PC-3 (cell line): Measurements from ENCODE around the gene CEBPA. TPM values are rescaled to one million over a fixed set of nuclear protein-coding genes. Genes with fewer than 3 reads are reported as not detected.
A peak's percentile ranks its signal among the peaks of the same experiment; 100 is the strongest.

Experiments used
- ATAC-seq: fragments of 200-7000 bp; cut with Tn5 transposase; 2 replicates; pipeline ENCODE4 v1.9.1; 2020; ENCODE audit warnings: mild to moderate bottlenecking, moderate library complexity
- BruUV-seq: library from RNA; stranded (reverse); fragments of 400-500 nt; replicated peaks from 2 replicates; lab custom pipeline; 2021; lab: Mats Ljungman, UMichigan
- CTCF ChIA-PET: fragments of 300-600 bp; sonication (Branson Sonifier 250); formaldehyde crosslinking; loops from one replicate; lab custom pipeline; 2022; ENCODE audit warnings: antibody characterized with exemption; lab: Charles Lee
- POLR2A ChIA-PET: fragments of 300-600 bp; sonication (Branson Sonifier 250); formaldehyde crosslinking; loops from one replicate; lab custom pipeline; 2022; ENCODE audit warnings: antibody characterized with exemption; ENCODE audit not compliant: unreplicated experiment; lab: Charles Lee
- DNase-seq: peaks from one replicate; pipeline ENCODE4 v3.0.0-alpha.2; 2015
- H2AFZ ChIP-seq: fragments of 300-600 bp; sonication (generic); 2 replicates; pipeline ENCODE4 v1.6.0; 2016; ENCODE audit warnings: antibody characterized with exemption, low read length
- H3F3A ChIP-seq: fragments of 300-600 bp; sonication (generic); one replicate; pipeline ENCODE4 v1.6.0; 2017; ENCODE audit warnings: antibody characterized with exemption, low read length, control low read depth, mild to moderate bottlenecking; ENCODE audit not compliant: unreplicated experiment
- H3K27ac ChIP-seq: fragments of 300-600 bp; sonication (generic); 2 replicates; pipeline ENCODE4 v1.5.1; 2016; ENCODE audit warnings: mild to moderate bottlenecking, low read length
- H3K27me3 ChIP-seq: fragments of 300-600 bp; sonication (generic); 2 replicates; pipeline ENCODE4 v1.6.1; 2016; ENCODE audit warnings: low read length, mixed read lengths
- H3K36me3 ChIP-seq: fragments of 300-600 bp; sonication (generic); 2 replicates; pipeline ENCODE4 v1.6.1; 2016; ENCODE audit warnings: low read depth, mixed run types, low read length, mixed read lengths
- H3K4me1 ChIP-seq: fragments of 300-600 bp; sonication (generic); 2 replicates; pipeline ENCODE4 v1.5.1; 2016; ENCODE audit warnings: low read length; ENCODE audit not compliant: insufficient read depth
- H3K4me2 ChIP-seq: fragments of 300-600 bp; sonication (generic); 2 replicates; pipeline ENCODE4 v1.6.0; 2016; ENCODE audit warnings: low read length
- H3K4me3 ChIP-seq: fragments of 300-600 bp; sonication (generic); 2 replicates; pipeline ENCODE4 v1.5.1; 2016; ENCODE audit warnings: mild to moderate bottlenecking, low read length, mixed read lengths
- H3K79me2 ChIP-seq: fragments of 300-600 bp; sonication (generic); 2 replicates; pipeline ENCODE4 v1.6.1; 2017; ENCODE audit warnings: low read length, mixed read lengths
- H3K9ac ChIP-seq: fragments of 300-600 bp; sonication (generic); 2 replicates; pipeline ENCODE4 v1.6.0; 2016; ENCODE audit warnings: mild to moderate bottlenecking, low read length
- H3K9me2 ChIP-seq: fragments of 300-600 bp; sonication (generic); replicated peaks from 2 replicates; pipeline ENCODE4 v1.6.1; 2016; ENCODE audit warnings: mixed run types, low read length, mixed read lengths
- H3K9me3 ChIP-seq: fragments of 300-600 bp; sonication (generic); 2 replicates; pipeline ENCODE4 v1.6.1; 2016; ENCODE audit warnings: low read length, mixed read lengths
- H4K20me1 ChIP-seq: fragments of 300-600 bp; sonication (generic); 2 replicates; pipeline ENCODE4 v1.6.1; 2016; ENCODE audit warnings: low read length, mixed read lengths
- EZH2 ChIP-seq: fragments of 300-600 bp; sonication (generic); IDR thresholded peaks from one replicate; pipeline ENCODE4 v1.6.1; 2017; ENCODE audit warnings: antibody characterized with exemption, mild to moderate bottlenecking, low read length; ENCODE audit not compliant: unreplicated experiment
- EZH2phosphoT487 ChIP-seq: fragments of 300-600 bp; sonication (generic); IDR thresholded peaks from 2 replicates; pipeline ENCODE4 v1.6.1; 2018; ENCODE audit warnings: mild to moderate bottlenecking, antibody characterized with exemption, low read length, borderline replicate concordance
- intact Hi-C: fragments of 100-400 bp; cut with micrococcal nuclease; formaldehyde crosslinking; loops from 2 replicates; pipeline ENCODE4 v1.9.0; 2023
- total RNA-seq: library from RNA; depleted of rRNA; stranded (reverse); fragments of >200 nt; gene quantifications from 2 replicates; pipeline ENCODE4 v1.2.3, GENCODE V29; 2014
- TF ChIP-seq, protein P1 (sequence below): fragments of 300-600 bp; sonication (generic); conservative IDR thresholded peaks from 2 replicates; pipeline ENCODE4 v1.5.1; 2017; ENCODE audit warnings: antibody characterized with exemption, low read depth, mild to moderate bottlenecking, low read length

The CEBPA gene
- total RNA-seq, 1 experiment from 2014 or later = 2.9 TPM

- ChIA-PET POLR2A (no interaction called here), CTCF (interaction anchor here (0.6 kb wide), 1 partner anchor 210 kb away, joined by 12 read pairs; no protein-coding TSS in a partner anchor)
- Histone ChIP-seq H3K9ac (no peak overlapping the region), H3K27me3 (peaks cover 25% of the 10 kb centered on the region), H3F3A (no peaks in the 10 kb centered on the region), H2AFZ (no peak overlapping the region), H3K9me3 (no peaks in the 10 kb centered on the region), H3K79me2 (no peaks in the 10 kb centered on the region), H3K4me3 (no peak overlapping the region), H3K4me2 (no peak overlapping the region), H4K20me1 (no peaks in the 10 kb centered on the region), H3K4me1 (peaks cover 5% of the 10 kb centered on the region), H3K36me3 (no peaks in the 10 kb centered on the region), H3K9me2 (no peaks in the 10 kb centered on the region), H3K27ac (no peak overlapping the region)
- BruUV-seq = no TSS peak
- TF ChIP-seq EZH2 (no peak), EZH2phosphoT487 (no peak)
- TF ChIP-seq, protein P1, sequence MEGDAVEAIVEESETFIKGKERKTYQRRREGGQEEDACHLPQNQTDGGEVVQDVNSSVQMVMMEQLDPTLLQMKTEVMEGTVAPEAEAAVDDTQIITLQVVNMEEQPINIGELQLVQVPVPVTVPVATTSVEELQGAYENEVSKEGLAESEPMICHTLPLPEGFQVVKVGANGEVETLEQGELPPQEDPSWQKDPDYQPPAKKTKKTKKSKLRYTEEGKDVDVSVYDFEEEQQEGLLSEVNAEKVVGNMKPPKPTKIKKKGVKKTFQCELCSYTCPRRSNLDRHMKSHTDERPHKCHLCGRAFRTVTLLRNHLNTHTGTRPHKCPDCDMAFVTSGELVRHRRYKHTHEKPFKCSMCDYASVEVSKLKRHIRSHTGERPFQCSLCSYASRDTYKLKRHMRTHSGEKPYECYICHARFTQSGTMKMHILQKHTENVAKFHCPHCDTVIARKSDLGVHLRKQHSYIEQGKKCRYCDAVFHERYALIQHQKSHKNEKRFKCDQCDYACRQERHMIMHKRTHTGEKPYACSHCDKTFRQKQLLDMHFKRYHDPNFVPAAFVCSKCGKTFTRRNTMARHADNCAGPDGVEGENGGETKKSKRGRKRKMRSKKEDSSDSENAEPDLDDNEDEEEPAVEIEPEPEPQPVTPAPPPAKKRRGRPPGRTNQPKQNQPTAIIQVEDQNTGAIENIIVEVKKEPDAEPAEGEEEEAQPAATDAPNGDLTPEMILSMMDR = no peak
- intact Hi-C loops = no loop called here
- ATAC-seq = no peak
- no peak for DNase-seq
Measured at GRCh38 chr19:33340991-33341390, 38.7 kb upstream of the CEBPA start.

- Histone ChIP-seq H3F3A (no peaks in the 10 kb centered on the region), H2AFZ (0 out of 2 replicates have a peak overlapping the region, but pooled peaks have one; percentile 24), H3K9me2 (no peaks in the 10 kb centered on the region), H3K4me3 (no peak overlapping the region), H3K79me2 (no peaks in the 10 kb centered on the region), H3K36me3 (no peaks in the 10 kb centered on the region), H3K4me2 (no peak overlapping the region; the same call in 1 of the 2 replicates), H3K9ac (no peak overlapping the region), H4K20me1 (no peaks in the 10 kb centered on the region), H3K27ac (peak overlapping the region; percentile 41), H3K27me3 (peaks cover 10% of the 10 kb centered on the region), H3K9me3 (no peaks in the 10 kb centered on the region), H3K4me1 (peaks cover 5% of the 10 kb centered on the region)
- POLR2A ChIA-PET = no interaction called here
- ATAC-seq (peak; percentile 96), DNase-seq (peak; percentile 84)
- intact Hi-C loops = loop anchor here (1.0 kb wide), 1 partner anchor 29 kb away; no protein-coding TSS in a partner anchor
- CTCF ChIA-PET = interaction anchor here (0.6 kb wide), 1 partner anchor 13 kb away, joined by 4 read pairs; no protein-coding TSS in a partner anchor
- TF ChIP-seq, protein P1 = no peak
- TF ChIP-seq EZH2 (no peak), EZH2phosphoT487 (no peak)
- no TSS peak for BruUV-seq
Measured at GRCh38 chr19:33339016-33339984, 37.0 kb upstream of the CEBPA start.

GRCh38 chr19:33335446-33335845 is 33.1 kb upstream of the CEBPA start:
- H3K9ac ChIP-seq = no peak overlapping the region
- no peaks in the 10 kb centered on the region for H4K20me1 ChIP-seq
- TF ChIP-seq, protein P1 = no peak
- TF ChIP-seq EZH2 (no peak), EZH2phosphoT487 (no peak)
- no peak overlapping the region for H3K4me3 ChIP-seq
- H3K79me2 ChIP-seq = no peaks in the 10 kb centered on the region
- no peaks in the 10 kb centered on the region for H3K9me3 ChIP-seq
- BruUV-seq = no TSS peak
- H3K36me3 ChIP-seq = no peaks in the 10 kb centered on the region
- DNase-seq = no peak
- H3F3A ChIP-seq = no peaks in the 10 kb centered on the region
- POLR2A ChIA-PET = no interaction called here
- intact Hi-C loops = no loop called here
- H3K27ac ChIP-seq = no peak overlapping the region
- no peaks in the 10 kb centered on the region for H3K9me2 ChIP-seq
- CTCF ChIA-PET = no interaction called here
- no peak overlapping the region for H3K4me2 ChIP-seq
- ATAC-seq = no peak
- H3K27me3 ChIP-seq = no peaks in the 10 kb centered on the region
- H3K4me1 ChIP-seq = peaks cover 5% of the 10 kb centered on the region
- H2AFZ ChIP-seq = no peak overlapping the region
